Stimulated activated naive B cell treated with anti-CD40 and anti-IgM and Interleukin-4, amounts not matched to agents 10 μg/mL and 1 μg/mL and 100 μg/mL, for 72 hours (primary cell): Measurements from ENCODE around the gene GSG1L.

ENCODE experiments used
- ATAC-seq, 2 donors: fragments of 150-1000 bp; cut with Tn5 transposase; replicated peaks; 2 replicates each; pipeline ENCODE4 v1.10.0; 2021; ENCODE audit warnings: moderate library complexity in 1 of 2
- DNase-seq: peaks from one replicate; pipeline ENCODE4 v3.0.0; 2021
- H3K27ac Mint-ChIP-seq: one replicate; pipeline ENCODE4 v1.8.0; 2022; ENCODE audit warnings: mild to moderate bottlenecking, mixed read lengths
- H3K27me3 Mint-ChIP-seq, 2 donors: one replicate each; pipeline ENCODE4 v1.8.0; 2022; ENCODE audit warnings: mixed read lengths in 2 of 2
- H3K36me3 Mint-ChIP-seq, 2 donors: one replicate each; pipeline ENCODE4 v1.8.0; 2022; ENCODE audit warnings: mixed read lengths in 2 of 2, mild to moderate bottlenecking in 1 of 2
- H3K4me1 Mint-ChIP-seq, 2 donors: one replicate each; pipeline ENCODE4 v1.8.0; 2022; ENCODE audit warnings: mixed read lengths in 2 of 2, mild to moderate bottlenecking in 1 of 2
- H3K4me3 Mint-ChIP-seq, 2 donors: one replicate each; pipeline ENCODE4 v1.8.0; 2022; ENCODE audit warnings: mild to moderate bottlenecking in 2 of 2, mixed read lengths in 2 of 2, moderate library complexity in 1 of 2
- H3K9me3 Mint-ChIP-seq, 2 donors: one replicate each; pipeline ENCODE4 v1.8.0; 2022; ENCODE audit warnings: mixed read lengths in 2 of 2, mild to moderate bottlenecking in 1 of 2

Gene GSG1L

DNA sequence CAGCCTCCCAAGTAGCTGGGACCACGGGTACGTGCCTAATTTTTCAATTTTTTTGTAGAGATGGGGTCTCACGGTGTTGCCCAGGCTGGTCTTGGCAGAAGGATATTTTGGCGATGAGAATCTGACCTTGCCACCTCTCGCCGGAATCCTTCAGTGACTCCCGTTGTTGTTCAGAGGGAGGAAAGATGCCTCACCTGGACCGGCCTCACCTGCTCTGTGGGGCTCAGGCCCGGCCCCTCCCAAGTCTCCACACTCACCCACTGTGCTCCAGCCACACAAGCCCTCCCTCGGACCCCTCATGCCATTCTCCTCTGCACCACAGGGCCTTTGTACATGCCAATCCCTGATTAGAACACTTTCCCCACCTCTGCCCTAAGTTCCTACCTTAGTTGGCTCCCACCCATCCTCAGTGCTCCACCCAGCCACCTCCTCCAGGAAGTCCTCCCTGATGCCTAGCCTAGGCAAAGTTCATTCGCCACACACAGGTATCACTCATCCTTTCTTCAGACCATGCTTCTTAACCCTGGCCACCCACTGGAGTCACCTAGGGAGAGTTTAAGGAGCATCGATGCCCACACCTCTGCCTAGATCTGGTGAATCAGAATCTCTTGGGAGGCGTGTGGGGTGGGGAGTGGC is 136.1 kb downstream of the GSG1L start:
- peaks cover 16 to 18% of the 10 kb centered on the region in 2 donors for H3K27me3 Mint-ChIP-seq
- ATAC-seq (no peak), DNase-seq (no peak)
- H3K27ac Mint-ChIP-seq, result no peak overlapping the region
- peaks cover 0 to 2% of the 10 kb centered on the region in 2 donors for H3K9me3 Mint-ChIP-seq
- H3K4me3 Mint-ChIP-seq, result no peak overlapping the region
- peaks cover 0 to 6% of the 10 kb centered on the region in 2 donors for H3K4me1 Mint-ChIP-seq
- no peaks in the 10 kb centered on the region for H3K36me3 Mint-ChIP-seq

GRCh38 chr16:27925612-27926011 is 137.9 kb downstream of the GSG1L start:
- ATAC-seq (no peak), DNase-seq (no peak)
- Mint-ChIP-seq H3K36me3 (no peaks in the 10 kb centered on the region), H3K4me3 (no peak overlapping the region), H3K27me3 (peaks cover 28 to 35% of the 10 kb centered on the region in 2 donors), H3K9me3 (no peaks in the 10 kb centered on the region), H3K4me1 (peaks cover 0 to 6% of the 10 kb centered on the region in 2 donors), H3K27ac (no peak overlapping the region)

- no peak for DNase-seq
- Mint-ChIP-seq H3K27me3 (peaks cover 27 to 38% of the 10 kb centered on the region in 2 donors), H3K9me3 (no peaks in the 10 kb centered on the region), H3K27ac (no peak overlapping the region), H3K36me3 (no peaks in the 10 kb centered on the region), H3K4me3 (no peak overlapping the region), H3K4me1 (no peaks in the 10 kb centered on the region)
- ATAC-seq, result no peak
These were observed 138.9 kb downstream of the GSG1L start for GRCh38 chr16:27924411-27925118.

DNA sequence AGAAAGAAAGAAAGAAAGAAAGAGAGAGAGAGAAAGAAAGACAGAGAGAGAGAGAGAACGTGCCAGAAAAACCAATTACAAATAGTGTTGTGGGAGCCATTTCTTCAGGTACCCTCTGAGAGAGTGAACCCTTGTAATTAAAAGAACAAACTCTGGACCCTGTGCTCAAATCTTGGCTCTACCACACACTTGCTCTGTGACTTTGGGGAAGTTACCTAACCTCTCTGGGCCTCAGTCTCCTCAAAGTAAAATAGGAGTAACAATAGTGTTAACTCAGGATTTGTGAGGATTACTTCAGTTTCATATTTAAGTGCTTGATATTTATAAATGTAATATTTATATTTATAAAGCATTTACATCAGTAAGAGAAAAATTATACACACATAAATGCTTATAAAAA is 139.8 kb downstream of the GSG1L start:
- no peak overlapping the region for H3K4me3 Mint-ChIP-seq
- peaks cover 34 to 45% of the 10 kb centered on the region in 2 donors for H3K27me3 Mint-ChIP-seq
- ATAC-seq, result no peak
- no peak overlapping the region for H3K27ac Mint-ChIP-seq
- no peaks in the 10 kb centered on the region for H3K4me1 Mint-ChIP-seq
- H3K36me3 Mint-ChIP-seq, result no peaks in the 10 kb centered on the region
- H3K9me3 Mint-ChIP-seq, result no peaks in the 10 kb centered on the region
- DNase-seq, result no peak

GRCh38 chr16:27922433-27922832 is 141.1 kb downstream of the GSG1L start:
- no peak for ATAC-seq

DNA sequence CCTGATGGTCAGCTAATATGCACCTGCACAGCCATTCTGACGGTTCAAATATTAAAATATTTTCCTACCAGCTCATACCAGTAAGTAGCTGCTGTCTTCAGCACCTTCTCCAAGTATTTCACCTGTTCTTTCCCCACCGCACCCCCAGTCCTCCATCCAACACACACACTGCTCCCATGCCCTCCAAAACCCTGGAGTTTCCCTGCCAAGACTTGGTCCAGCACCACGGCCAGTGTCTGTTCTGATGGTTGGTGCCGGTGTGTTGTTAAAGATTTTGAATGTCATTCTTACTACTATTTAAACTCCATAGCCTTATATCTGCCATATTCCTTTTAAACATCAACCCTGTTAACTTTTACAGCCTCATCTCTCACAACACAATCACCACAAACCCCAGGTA is 142.4 kb downstream of the GSG1L start:
- ATAC-seq (no peak), DNase-seq (no peak)
- peaks cover 32 to 39% of the 10 kb centered on the region in 2 donors for H3K27me3 Mint-ChIP-seq

More at GRCh38 chr16:27922433-27922832, 141.1 kb downstream of the GSG1L start:
- no peaks in the 10 kb centered on the region for H3K4me1 Mint-ChIP-seq
- H3K36me3 Mint-ChIP-seq, result no peaks in the 10 kb centered on the region
- H3K4me3 Mint-ChIP-seq, result no peak overlapping the region
- H3K27me3 Mint-ChIP-seq, result peaks cover 31 to 36% of the 10 kb centered on the region in 2 donors
- no peak overlapping the region for H3K27ac Mint-ChIP-seq
- no peaks in the 10 kb centered on the region for H3K9me3 Mint-ChIP-seq
- no peak for DNase-seq

GRCh38 chr16:27920391-27920891 is 143.1 kb downstream of the GSG1L start:
- H3K36me3 Mint-ChIP-seq, result no peaks in the 10 kb centered on the region
- H3K4me3 Mint-ChIP-seq, result no peak overlapping the region
- ATAC-seq (no peak), DNase-seq (no peak)
- peaks cover 32 to 40% of the 10 kb centered on the region in 2 donors for H3K27me3 Mint-ChIP-seq
- no peaks in the 10 kb centered on the region for H3K4me1 Mint-ChIP-seq
- H3K9me3 Mint-ChIP-seq, result no peaks in the 10 kb centered on the region
- H3K27ac Mint-ChIP-seq, result no peak overlapping the region

More for the DNA sequence above, 142.4 kb downstream of the GSG1L start:
- no peaks in the 10 kb centered on the region for H3K9me3 Mint-ChIP-seq
- no peaks in the 10 kb centered on the region for H3K36me3 Mint-ChIP-seq
- no peaks in the 10 kb centered on the region for H3K4me1 Mint-ChIP-seq
- H3K27ac Mint-ChIP-seq, result no peak overlapping the region
- no peak overlapping the region for H3K4me3 Mint-ChIP-seq

DNA sequence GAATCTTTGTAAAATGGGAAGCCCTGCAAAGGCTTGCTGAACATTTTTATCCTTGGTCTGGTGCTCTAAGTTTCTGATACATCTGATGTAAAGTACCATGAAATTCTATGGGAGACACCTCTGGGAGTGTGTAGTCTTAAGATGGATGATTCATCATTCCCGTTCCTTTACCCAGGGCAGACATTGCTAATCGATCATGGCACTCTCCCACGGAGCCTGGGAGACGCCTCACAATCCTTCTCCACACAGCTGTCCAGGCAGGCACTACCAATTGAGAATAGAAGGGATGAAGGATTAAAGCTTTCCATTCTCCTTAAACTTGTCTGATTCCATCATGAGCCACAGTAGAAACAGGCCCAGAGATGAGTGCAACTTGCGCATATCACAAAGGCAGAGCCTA is 144.8 kb downstream of the GSG1L start:
- ATAC-seq (no peak), DNase-seq (no peak)
- H3K4me1 Mint-ChIP-seq, result no peaks in the 10 kb centered on the region
- no peak overlapping the region for H3K27ac Mint-ChIP-seq
- no peaks in the 10 kb centered on the region for H3K36me3 Mint-ChIP-seq
- H3K27me3 Mint-ChIP-seq, result peaks cover 32 to 42% of the 10 kb centered on the region in 2 donors
- no peak overlapping the region for H3K4me3 Mint-ChIP-seq
- no peaks in the 10 kb centered on the region for H3K9me3 Mint-ChIP-seq

DNA sequence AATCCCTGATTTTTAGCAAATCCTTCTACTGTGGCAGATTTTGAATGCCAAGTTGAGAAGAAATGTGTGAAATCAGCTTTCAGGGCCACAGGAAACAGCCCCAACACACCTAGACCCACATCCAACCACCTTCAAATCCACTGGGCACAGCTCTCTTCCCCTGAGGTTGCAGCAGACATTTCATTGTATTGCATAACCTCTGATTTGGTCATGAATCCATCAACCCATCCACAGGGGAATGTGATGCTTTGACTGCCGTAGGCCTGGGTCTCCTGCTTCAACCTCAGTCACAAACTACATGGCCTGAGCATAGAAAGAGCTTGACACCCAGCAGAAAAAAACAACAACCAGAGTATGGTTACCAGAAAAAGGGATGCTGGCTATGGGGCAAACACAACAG is 145.6 kb downstream of the GSG1L start:
- ATAC-seq (no peak), DNase-seq (no peak)
- Mint-ChIP-seq H3K36me3 (no peaks in the 10 kb centered on the region), H3K4me3 (no peak overlapping the region), H3K27me3 (peaks cover 32 to 44% of the 10 kb centered on the region in 2 donors), H3K9me3 (no peaks in the 10 kb centered on the region), H3K27ac (no peak overlapping the region), H3K4me1 (no peaks in the 10 kb centered on the region)

DNA sequence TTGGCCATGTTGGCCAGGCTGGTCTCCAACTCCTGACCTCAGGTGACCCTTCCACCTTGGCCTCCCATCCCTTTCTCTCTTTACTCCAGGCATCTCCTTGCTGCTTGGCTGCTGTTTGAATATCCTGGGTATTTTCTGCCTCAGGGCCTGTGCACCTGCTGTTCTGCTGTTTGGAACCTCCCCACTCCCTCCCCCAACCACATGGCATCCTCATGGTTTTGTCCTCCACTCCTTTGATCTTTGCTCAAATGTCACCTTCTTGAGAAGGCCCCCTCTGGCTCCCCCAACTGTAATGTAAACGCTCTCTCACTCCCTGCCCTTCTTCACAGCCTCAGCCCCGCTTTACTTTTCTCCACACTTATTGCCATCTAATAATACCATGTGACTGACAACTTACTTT is 152.0 kb downstream of the GSG1L start:
- no peak for ATAC-seq
- Mint-ChIP-seq H3K4me1 (no peaks in the 10 kb centered on the region), H3K4me3 (no peak overlapping the region), H3K9me3 (peaks cover 4 to 5% of the 10 kb centered on the region in 2 donors), H3K36me3 (no peaks in the 10 kb centered on the region), H3K27me3 (peaks cover 16 to 30% of the 10 kb centered on the region in 2 donors), H3K27ac (no peak overlapping the region)
- no peak for DNase-seq

- Mint-ChIP-seq H3K27me3 (peaks cover 19 to 26% of the 10 kb centered on the region in 2 donors), H3K36me3 (no peaks in the 10 kb centered on the region), H3K4me1 (no peaks in the 10 kb centered on the region), H3K27ac (no peak overlapping the region), H3K9me3 (peaks cover 5 to 8% of the 10 kb centered on the region in 2 donors), H3K4me3 (no peak overlapping the region)
- DNase-seq (no peak), ATAC-seq (no peak)
These were observed 156.0 kb downstream of the GSG1L start for GRCh38 chr16:27907457-27907972.

- H3K4me3 Mint-ChIP-seq, result no peak overlapping the region
- H3K27me3 Mint-ChIP-seq, result peaks cover 18 to 26% of the 10 kb centered on the region in 2 donors
- no peaks in the 10 kb centered on the region for H3K36me3 Mint-ChIP-seq
- H3K4me1 Mint-ChIP-seq, result no peaks in the 10 kb centered on the region
- ATAC-seq (no peak), DNase-seq (no peak)
- no peak overlapping the region for H3K27ac Mint-ChIP-seq
- H3K9me3 Mint-ChIP-seq, result peaks cover 5 to 8% of the 10 kb centered on the region in 2 donors
These were observed 156.6 kb downstream of the GSG1L start for GRCh38 chr16:27906883-27907282.

- H3K4me1 Mint-ChIP-seq, result no peaks in the 10 kb centered on the region
- peaks cover 0 to 8% of the 10 kb centered on the region in 2 donors for H3K9me3 Mint-ChIP-seq
- no peak for ATAC-seq
- no peak overlapping the region for H3K27ac Mint-ChIP-seq
- DNase-seq, result no peak
- peaks cover 12 to 28% of the 10 kb centered on the region in 2 donors for H3K27me3 Mint-ChIP-seq
- no peak overlapping the region for H3K4me3 Mint-ChIP-seq
- no peaks in the 10 kb centered on the region for H3K36me3 Mint-ChIP-seq
These were observed 160.4 kb downstream of the GSG1L start for GRCh38 chr16:27903046-27903655.

DNA sequence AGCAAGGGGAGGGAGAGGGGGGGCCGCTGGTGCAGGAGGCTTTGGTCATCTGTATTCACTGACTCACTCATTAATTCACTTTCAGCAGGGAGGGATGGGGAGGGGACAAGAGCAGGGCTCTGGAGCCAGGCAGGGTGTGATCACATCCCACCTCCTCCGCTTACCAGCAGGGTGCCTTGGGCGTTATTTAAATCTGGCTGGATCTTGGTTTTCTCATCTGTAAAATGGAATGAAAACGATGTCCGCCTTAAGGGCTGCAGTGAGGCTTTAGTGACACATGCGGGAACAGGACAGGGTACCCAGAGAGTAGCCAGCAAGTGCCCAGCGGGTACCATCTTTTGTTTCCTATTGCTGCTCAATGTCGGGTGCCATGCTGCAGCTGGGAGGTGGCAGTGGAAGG is 161.0 kb downstream of the GSG1L start:
- ATAC-seq (no peak), DNase-seq (no peak)
- peaks cover 0 to 8% of the 10 kb centered on the region in 2 donors for H3K9me3 Mint-ChIP-seq
- H3K27ac Mint-ChIP-seq, result no peak overlapping the region
- peaks cover 12 to 28% of the 10 kb centered on the region in 2 donors for H3K27me3 Mint-ChIP-seq
- H3K36me3 Mint-ChIP-seq, result no peaks in the 10 kb centered on the region
- H3K4me1 Mint-ChIP-seq, result no peaks in the 10 kb centered on the region
- H3K4me3 Mint-ChIP-seq, result no peak overlapping the region
